WERI-Rb-1 (cell line): ENCODE measurements around the gene ADGRD1.

Experiments
- DNase-seq: peaks from one replicate; pipeline ENCODE4 v3.0.0-alpha.2; 2020
- H3K27ac ChIP-seq: fragments of 250-450 bp; sonication (Bioruptor Pico); 2 replicates; pipeline ENCODE4 v1.5.1; 2020; ENCODE audit warnings: mild to moderate bottlenecking, moderate library complexity
- H3K27me3 ChIP-seq: fragments of 250-450 bp; sonication (Bioruptor Pico); 2 replicates; pipeline ENCODE4 v1.5.1; 2021; ENCODE audit warnings: mild to moderate bottlenecking, low read depth, moderate library complexity; ENCODE audit not compliant: insufficient read depth, severe bottlenecking
- H3K36me3 ChIP-seq: fragments of 250-450 bp; sonication (Bioruptor Pico); 2 replicates; pipeline ENCODE4 v1.5.1; 2020; ENCODE audit warnings: mild to moderate bottlenecking, moderate library complexity
- H3K4me3 ChIP-seq: 2 replicates; pipeline ENCODE4 v1.5.1; 2011; ENCODE audit warnings: low read depth, mild to moderate bottlenecking, control low read depth, low read length
- H3K9me3 ChIP-seq: fragments of 250-450 bp; sonication (Bioruptor Pico); 2 replicates; pipeline ENCODE4 v1.5.1; 2021; ENCODE audit warnings: mild to moderate bottlenecking, moderate library complexity; ENCODE audit not compliant: severe bottlenecking
- TF ChIP-seq, protein P1 (sequence below): IDR thresholded peaks from 2 replicates; pipeline ENCODE4 v1.5.1; 2011; ENCODE audit warnings: low read depth, mild to moderate bottlenecking, control low read depth, inconsistent platforms, low read length

The ADGRD1 gene

GRCh38 chr12:130998136-130998535, 44.4 kb downstream of the ADGRD1 start:
- TF ChIP-seq, protein P1, sequence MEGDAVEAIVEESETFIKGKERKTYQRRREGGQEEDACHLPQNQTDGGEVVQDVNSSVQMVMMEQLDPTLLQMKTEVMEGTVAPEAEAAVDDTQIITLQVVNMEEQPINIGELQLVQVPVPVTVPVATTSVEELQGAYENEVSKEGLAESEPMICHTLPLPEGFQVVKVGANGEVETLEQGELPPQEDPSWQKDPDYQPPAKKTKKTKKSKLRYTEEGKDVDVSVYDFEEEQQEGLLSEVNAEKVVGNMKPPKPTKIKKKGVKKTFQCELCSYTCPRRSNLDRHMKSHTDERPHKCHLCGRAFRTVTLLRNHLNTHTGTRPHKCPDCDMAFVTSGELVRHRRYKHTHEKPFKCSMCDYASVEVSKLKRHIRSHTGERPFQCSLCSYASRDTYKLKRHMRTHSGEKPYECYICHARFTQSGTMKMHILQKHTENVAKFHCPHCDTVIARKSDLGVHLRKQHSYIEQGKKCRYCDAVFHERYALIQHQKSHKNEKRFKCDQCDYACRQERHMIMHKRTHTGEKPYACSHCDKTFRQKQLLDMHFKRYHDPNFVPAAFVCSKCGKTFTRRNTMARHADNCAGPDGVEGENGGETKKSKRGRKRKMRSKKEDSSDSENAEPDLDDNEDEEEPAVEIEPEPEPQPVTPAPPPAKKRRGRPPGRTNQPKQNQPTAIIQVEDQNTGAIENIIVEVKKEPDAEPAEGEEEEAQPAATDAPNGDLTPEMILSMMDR: no peak
- Histone ChIP-seq H3K4me3 (no peak overlapping the region), H3K27ac (no peak overlapping the region), H3K9me3 (peaks cover 12% of the 10 kb centered on the region), H3K36me3 (no peaks in the 10 kb centered on the region), H3K27me3 (no peaks in the 10 kb centered on the region)
- no peak for DNase-seq

GRCh38 chr12:131000000-131000486, 46.3 kb downstream of the ADGRD1 start:
- no peak overlapping the region for H3K4me3 ChIP-seq
- H3K27me3 ChIP-seq: no peaks in the 10 kb centered on the region
- H3K27ac ChIP-seq: no peak overlapping the region
- DNase-seq: no peak
- H3K36me3 ChIP-seq: no peaks in the 10 kb centered on the region
- H3K9me3 ChIP-seq: peaks cover 12% of the 10 kb centered on the region
- TF ChIP-seq, protein P1: no peak

DNA sequence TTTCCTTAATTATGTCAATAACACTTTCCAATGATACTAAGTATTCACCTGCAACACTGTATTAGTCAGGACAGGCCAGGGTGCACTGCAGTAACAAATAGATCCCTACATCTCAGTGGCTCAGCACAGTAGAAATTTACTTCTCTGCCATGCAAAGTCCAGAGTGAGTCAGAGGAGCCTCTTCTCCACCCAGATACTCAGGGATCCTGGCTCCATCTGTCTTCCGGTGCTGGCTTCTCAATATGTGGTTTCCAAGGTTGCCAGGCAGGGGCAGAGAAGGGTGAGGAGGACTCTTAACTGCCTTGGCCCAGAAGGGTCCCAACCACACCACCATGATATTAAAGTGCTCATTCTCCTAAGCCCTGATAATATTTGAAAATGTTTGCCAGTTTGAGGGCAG, 47.8 kb downstream of the ADGRD1 start:
- no peaks in the 10 kb centered on the region for H3K36me3 ChIP-seq
- TF ChIP-seq, protein P1: no peak
- H3K27ac ChIP-seq: no peak overlapping the region
- H3K27me3 ChIP-seq: no peaks in the 10 kb centered on the region
- DNase-seq: no peak
- no peak overlapping the region for H3K4me3 ChIP-seq
- H3K9me3 ChIP-seq: peaks cover 12% of the 10 kb centered on the region

DNA sequence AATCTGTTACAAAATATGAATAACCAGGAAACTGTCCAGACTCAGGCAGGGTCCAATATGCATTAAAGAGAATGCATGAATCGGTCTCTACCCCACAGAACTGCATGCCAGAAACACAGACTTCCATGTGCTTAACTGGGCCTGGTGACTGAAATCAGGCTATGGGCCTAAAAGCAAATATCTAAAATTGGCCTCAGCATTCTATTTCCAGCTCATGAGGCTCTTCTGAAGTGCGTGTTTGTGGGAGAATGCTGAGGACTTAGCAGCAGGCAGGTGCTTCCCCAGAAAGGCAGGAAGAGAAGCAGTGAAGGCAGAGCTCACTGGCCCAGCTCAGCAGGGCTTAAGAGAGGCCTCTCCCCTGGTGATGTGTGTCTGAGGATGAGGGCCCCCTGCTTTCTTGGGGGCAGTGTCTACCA, 48.5 kb downstream of the ADGRD1 start:
- TF ChIP-seq, protein P1: no peak
- Histone ChIP-seq H3K27me3 (no peaks in the 10 kb centered on the region), H3K4me3 (no peak overlapping the region), H3K27ac (no peak overlapping the region), H3K9me3 (peaks cover 12% of the 10 kb centered on the region), H3K36me3 (no peaks in the 10 kb centered on the region)
- DNase-seq: no peak

DNA sequence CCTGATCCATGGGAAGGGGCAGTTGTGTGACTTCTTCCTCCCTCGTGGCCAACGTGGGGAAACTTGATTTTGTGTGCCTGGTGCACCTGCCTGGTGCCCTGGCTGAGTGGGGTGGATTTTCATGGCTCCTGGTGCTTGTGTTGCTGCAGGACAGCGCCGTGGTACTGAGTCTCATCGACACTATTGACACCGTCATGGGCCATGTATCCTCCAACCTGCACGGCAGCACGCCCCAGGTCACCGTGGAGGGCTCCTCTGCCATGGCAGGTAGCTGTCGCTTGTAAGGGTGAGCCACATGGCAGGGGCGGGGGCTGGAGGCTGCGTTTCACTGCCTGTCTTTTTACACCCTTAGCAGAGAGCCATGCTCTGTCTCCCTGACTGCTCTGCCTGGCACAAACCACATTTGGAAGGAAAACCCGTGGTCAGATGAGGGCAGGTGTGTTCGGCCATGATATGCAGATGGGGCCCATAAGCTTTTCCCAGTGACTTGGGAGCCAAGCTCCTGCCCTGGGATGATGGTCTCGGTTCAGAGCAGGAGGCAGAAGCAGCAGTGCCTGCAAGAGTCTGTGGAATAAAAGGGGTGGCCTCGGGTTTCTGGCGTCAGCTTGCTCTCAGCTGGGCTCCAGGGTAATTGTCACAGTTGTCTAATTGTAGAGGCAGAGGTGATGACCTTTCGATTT, 49.5 kb downstream of the ADGRD1 start:
- TF ChIP-seq, protein P1: no peak
- no peaks in the 10 kb centered on the region for H3K36me3 ChIP-seq
- no peak overlapping the region for H3K27ac ChIP-seq
- H3K4me3 ChIP-seq: no peak overlapping the region
- H3K27me3 ChIP-seq: no peaks in the 10 kb centered on the region
- peaks cover 6% of the 10 kb centered on the region for H3K9me3 ChIP-seq
- no peak for DNase-seq

- Histone ChIP-seq H3K4me3 (no peak overlapping the region), H3K27ac (no peak overlapping the region), H3K9me3 (peaks cover 4% of the 10 kb centered on the region), H3K27me3 (no peaks in the 10 kb centered on the region), H3K36me3 (no peaks in the 10 kb centered on the region)
- TF ChIP-seq, protein P1: no peak
- DNase-seq: no peak
Observed at GRCh38 chr12:131003716-131004045, 50.0 kb downstream of the ADGRD1 start.
